ENCODE results near the gene ERICH6B. TPM values are rescaled to one million over a fixed set of nuclear protein-coding genes. Genes with fewer than 3 reads are reported as not detected.

Gene ERICH6B
- total and polyA plus RNA-seq, 2 of the 8 experiments (the other 6 are each of a cell fraction or from before 2014, with no cell fraction given): not detected

DNA sequence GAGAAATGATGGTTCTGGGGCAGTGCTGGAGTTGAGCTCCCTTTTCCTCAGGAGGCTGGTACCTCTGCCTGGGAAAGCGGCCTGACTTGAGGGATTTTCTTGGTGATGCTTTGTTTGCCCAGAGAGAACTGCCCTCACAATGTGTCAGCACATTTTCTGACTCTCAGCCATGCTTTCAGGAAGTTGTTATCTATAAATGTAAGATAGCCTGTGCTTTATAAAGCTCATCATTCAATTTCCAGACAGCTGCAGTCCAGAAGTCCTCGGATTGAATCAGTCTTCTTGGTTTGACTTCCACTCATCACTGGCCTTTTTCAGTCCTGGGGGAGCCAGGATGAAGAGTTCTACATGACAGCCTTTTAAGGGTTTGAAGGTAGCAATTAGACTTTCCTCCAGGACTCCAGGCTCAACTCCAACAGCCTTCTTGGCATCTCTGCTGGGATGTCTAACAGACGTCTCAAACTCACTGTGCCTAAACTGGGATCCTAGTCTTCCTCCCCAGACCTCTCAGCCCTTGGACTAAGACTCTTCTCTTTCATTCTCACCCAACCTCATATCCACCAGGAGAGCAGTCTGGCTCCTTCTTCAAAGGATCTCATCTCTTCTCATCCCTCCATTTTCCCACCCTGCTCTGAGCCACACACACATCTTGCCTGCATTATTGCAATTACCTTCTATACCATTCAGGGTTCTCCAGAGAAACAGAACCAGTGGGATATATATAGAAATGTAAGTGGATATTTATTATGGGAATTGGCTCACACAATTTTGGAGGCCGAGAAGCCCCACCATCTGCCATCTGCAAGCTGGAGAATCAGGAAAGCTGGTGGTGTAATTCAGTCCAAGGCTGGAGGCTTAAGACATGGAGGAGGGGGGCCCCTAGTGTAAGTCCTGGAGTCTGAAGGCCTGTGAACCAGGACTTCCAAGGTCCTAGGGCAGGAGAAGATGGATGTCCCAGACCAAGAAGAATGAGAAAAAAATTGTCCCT lies 13.1 kb downstream of the ERICH6B start:
- FAIRE-seq (no peak), DNase-seq (ENCODE audit: low read depth in 1 of 2, low spot score in 2 of 2) (no peak)
- Histone ChIP-seq H2AK5ac (ENCODE audit: low read depth, low read length) (no peak overlapping the region), H3K9me3 (ENCODE audit: insufficient read depth in 2 of 2, low read depth in 1 of 2, low read length in 1 of 2) (no peaks in the 10 kb centered on the region), H3K18ac (ENCODE audit: extremely low read depth, low read length) (no peak overlapping the region), H4K5ac (ENCODE audit: insufficient read length, low read depth, low read length) (no peak overlapping the region), H2AFZ (ENCODE audit: low read length) (no peak overlapping the region), H4K20me1 (replicated peaks in 1 of 2; ENCODE audit: control insufficient read depth in 1 of 2, insufficient read depth in 2 of 2, low read length in 2 of 2) (no peaks in the 10 kb centered on the region), H2BK15ac (ENCODE audit: low read length) (no peak overlapping the region), H3K4me1 (replicated peaks in 1 of 4; ENCODE audit: control insufficient read depth in 3 of 4, insufficient read depth in 4 of 4, low read length in 3 of 4) (no peaks in the 10 kb centered on the region), H3K79me2 (ENCODE audit: control insufficient read depth in 1 of 2, insufficient read depth in 2 of 2, low read length in 2 of 2) (no peaks in the 10 kb centered on the region), H3K27ac (ENCODE audit: low read depth, low read length) (no peak overlapping the region), H4K91ac (replicated peaks; ENCODE audit: insufficient read length, low read length) (no peak overlapping the region), H3K9ac (replicated peaks in 1 of 4; ENCODE audit: extremely low read depth in 1 of 4, low read depth in 3 of 4, low read length in 3 of 4) (no peak overlapping the region; a peak in 1 of 7 replicates), H2BK12ac (ENCODE audit: low read depth, low read length) (no peak overlapping the region), H3K27me3 (replicated peaks in 1 of 4; ENCODE audit: control insufficient read depth in 3 of 4, extremely low read depth in 1 of 4, insufficient read depth in 3 of 4, low read length in 3 of 4) (no peaks in the 10 kb centered on the region), H4K8ac (ENCODE audit: extremely low read depth, insufficient read depth, low read length) (no peak overlapping the region), H3K4me2 (ENCODE audit: insufficient read depth in 1 of 2, low read depth in 2 of 2, low read length in 2 of 2) (no peak overlapping the region), H3K79me1 (ENCODE audit: low read depth, low read length) (no peaks in the 10 kb centered on the region), H3K14ac (ENCODE audit: insufficient read length) (no peak overlapping the region), H3K23ac (ENCODE audit: insufficient read length) (no peak overlapping the region), H3K23me2 (ENCODE audit: low read depth, low read length) (no peaks in the 10 kb centered on the region), H3K4me3 (ENCODE audit: extremely low read depth in 1 of 4, insufficient read depth in 2 of 4, low read depth in 3 of 4, low read length in 4 of 4) (no peak overlapping the region), H3K4ac (replicated peaks; ENCODE audit: insufficient read length, low read depth, low read length) (no peak overlapping the region), H3K36me3 (ENCODE audit: control insufficient read depth in 2 of 4, insufficient read depth in 4 of 4, low read length in 3 of 4) (no peaks in the 10 kb centered on the region), H2BK120ac (replicated peaks; ENCODE audit: low read depth, low read length) (no peak overlapping the region), H2BK20ac (ENCODE audit: low read length) (no peak overlapping the region), H3K56ac (replicated peaks; ENCODE audit: insufficient read length, low read depth, low read length) (no peak overlapping the region), H2BK5ac (ENCODE audit: low read depth, low read length) (no peak overlapping the region)
- CTCF ChIA-PET (ENCODE audit: partially characterized antibody): interaction anchor here (0.7 to 1.6 kb wide), 4 partner anchors 12 to 24 kb away, joined by 3 to 5 read pairs (median 4); no protein-coding TSS in a partner anchor
- POLR2A ChIA-PET (ENCODE audit: partially characterized antibody): no interaction called here
- 92% methylated on average over 4 of the region's 4 CpGs; no CpG with 5 or more reads in 1 of the 2 experiments for WGBS, 2 experiments (ENCODE audit: extremely low coverage in 1 of 2, insufficient coverage in 1 of 2, insufficient read length in 1 of 2, insufficient replicate concordance in 2 of 2, low coverage in 1 of 2, low lambda C conversion rate in 2 of 2, missing lambda C conversion rate in 1 of 2)
- no peak for TF ChIP-seq BCL11A (IDR thresholded peaks at IDR 0.05; ENCODE audit: low read depth in 2 of 2, low read length in 2 of 2)
- no peak for TF ChIP-seq TAF7 (optimal IDR thresholded peaks at IDR 0.05; ENCODE audit: borderline replicate concordance, low read depth, low read length)
- no peak for TF ChIP-seq SP4 (IDR thresholded peaks at IDR 0.05; ENCODE audit: low read length)
- no peak for TF ChIP-seq SUZ12 (IDR thresholded peaks at IDR 0.05; ENCODE audit: low read length)
- no peak for TF ChIP-seq KDM4A (IDR thresholded peaks at IDR 0.05; ENCODE audit: low read depth, low read length, severe bottlenecking)
- no peak for TF ChIP-seq EGR1 (IDR thresholded peaks at IDR 0.05; ENCODE audit: borderline replicate concordance, low read depth, low read length)
- TF ChIP-seq ASH2L (IDR thresholded peaks at IDR 0.05; ENCODE audit: low read length): no peak
- TF ChIP-seq SAP30 (IDR thresholded peaks at IDR 0.05; ENCODE audit: insufficient read depth, insufficient replicate concordance, low read length): no peak
- TF ChIP-seq SP1 (IDR thresholded peaks at IDR 0.05; ENCODE audit: low read depth, low read length): no peak
- no peak for TF ChIP-seq KDM5A (IDR thresholded peaks at IDR 0.05; ENCODE audit: low read length)
- no peak for TF ChIP-seq FOSL1 (IDR thresholded peaks at IDR 0.05; ENCODE audit: insufficient read depth, low read depth, low read length)
